AG04449 (cell line): ENCODE results near the gene CDNF.
A peak's percentile ranks its signal among the peaks of the same experiment; 100 is the strongest.

Source experiments
- CTCF ChIA-PET: fragments of 350-600 bp; formaldehyde crosslinking; extraction: SDS; loops from one replicate; lab custom pipeline; 2021; ENCODE audit warnings: antibody characterized with exemption; lab: Yijun Ruan, JAX
- POLR2A ChIA-PET: fragments of 400-600, 350-600 bp; formaldehyde crosslinking; extraction: SDS; loops from one replicate; lab custom pipeline; 2020; ENCODE audit warnings: antibody characterized with exemption, inconsistent platforms; lab: Yijun Ruan, JAX
- DNase-seq: peaks from one replicate; pipeline ENCODE4 v3.0.0-alpha.2; 2010; ENCODE audit warnings: low read depth, low spot score
- H3K4me3 ChIP-seq: 2 replicates; pipeline ENCODE4 v1.5.1; 2011; ENCODE audit warnings: low read depth, mild to moderate bottlenecking, control low read depth, low read length
- TF ChIP-seq, protein P1 (sequence below): IDR thresholded peaks from one replicate; pipeline ENCODE4 v1.5.1; 2011; ENCODE audit warnings: mild to moderate bottlenecking, moderate library complexity, low read length, control low read depth, inconsistent platforms; ENCODE audit not compliant: insufficient read depth; ENCODE audit errors: missing control alignments

Gene CDNF

DNA sequence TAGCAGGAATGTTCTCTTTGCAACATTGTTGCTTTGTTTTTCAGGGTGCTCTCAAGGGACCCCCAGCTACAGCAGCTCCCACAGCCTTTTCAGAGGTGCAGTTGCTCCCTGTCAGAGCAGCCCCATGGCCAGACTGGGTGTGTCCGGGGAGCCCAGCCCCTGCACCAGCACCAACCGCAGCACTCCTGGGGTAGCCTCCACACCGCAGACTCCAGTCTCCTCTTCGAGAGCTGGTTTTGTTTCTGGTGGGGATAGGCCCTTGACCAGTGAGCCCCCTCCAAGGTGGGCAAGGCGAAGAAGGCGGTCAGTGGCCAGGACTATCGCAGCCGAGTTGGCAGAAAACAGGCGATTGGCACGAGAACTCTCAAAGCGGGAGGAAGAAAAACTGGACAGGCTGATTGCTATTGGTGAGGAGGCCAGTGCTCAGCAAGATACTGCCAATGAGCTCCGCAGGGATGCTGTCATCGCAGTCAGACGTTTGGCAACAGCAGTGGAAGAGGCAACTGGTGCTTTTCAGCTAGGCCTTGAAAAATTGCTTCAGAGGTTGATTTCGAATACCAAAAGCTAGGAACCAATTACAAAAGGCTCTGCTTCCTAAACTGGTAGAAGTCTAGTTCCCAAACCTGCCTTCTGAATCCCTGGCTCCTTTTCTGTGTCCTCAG, 5.6 kb upstream of the CDNF start:
- TF ChIP-seq, protein P1, sequence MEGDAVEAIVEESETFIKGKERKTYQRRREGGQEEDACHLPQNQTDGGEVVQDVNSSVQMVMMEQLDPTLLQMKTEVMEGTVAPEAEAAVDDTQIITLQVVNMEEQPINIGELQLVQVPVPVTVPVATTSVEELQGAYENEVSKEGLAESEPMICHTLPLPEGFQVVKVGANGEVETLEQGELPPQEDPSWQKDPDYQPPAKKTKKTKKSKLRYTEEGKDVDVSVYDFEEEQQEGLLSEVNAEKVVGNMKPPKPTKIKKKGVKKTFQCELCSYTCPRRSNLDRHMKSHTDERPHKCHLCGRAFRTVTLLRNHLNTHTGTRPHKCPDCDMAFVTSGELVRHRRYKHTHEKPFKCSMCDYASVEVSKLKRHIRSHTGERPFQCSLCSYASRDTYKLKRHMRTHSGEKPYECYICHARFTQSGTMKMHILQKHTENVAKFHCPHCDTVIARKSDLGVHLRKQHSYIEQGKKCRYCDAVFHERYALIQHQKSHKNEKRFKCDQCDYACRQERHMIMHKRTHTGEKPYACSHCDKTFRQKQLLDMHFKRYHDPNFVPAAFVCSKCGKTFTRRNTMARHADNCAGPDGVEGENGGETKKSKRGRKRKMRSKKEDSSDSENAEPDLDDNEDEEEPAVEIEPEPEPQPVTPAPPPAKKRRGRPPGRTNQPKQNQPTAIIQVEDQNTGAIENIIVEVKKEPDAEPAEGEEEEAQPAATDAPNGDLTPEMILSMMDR = no peak
- DNase-seq = no peak
- ChIA-PET CTCF (interaction anchor here (1.2 kb wide), 1 partner anchor 11 kb away, joined by 3 read pairs; no protein-coding TSS in a partner anchor), POLR2A (interaction anchor here (0.5 kb wide), 1 partner anchor 1594 kb away, joined by 4 read pairs; no protein-coding TSS in a partner anchor)
- H3K4me3 ChIP-seq = no peak overlapping the region

DNA sequence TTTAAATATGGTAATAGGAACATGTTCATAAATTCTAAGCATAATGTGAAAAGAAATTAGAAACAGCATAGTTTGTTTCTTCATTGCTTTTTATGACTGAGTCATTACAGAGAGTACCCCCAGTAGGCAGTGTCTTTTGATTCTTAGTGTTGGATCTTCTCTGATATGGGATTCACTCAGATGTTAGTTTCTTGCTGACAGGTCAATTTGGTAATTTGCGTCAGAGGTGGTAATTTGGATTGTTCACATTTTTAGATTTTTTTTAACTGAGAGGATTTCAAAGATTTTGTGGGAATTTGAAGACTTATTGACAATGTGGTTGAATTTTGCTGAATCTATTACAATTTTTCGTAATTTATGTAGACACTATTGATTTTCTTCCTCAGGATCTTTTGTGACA, 2.3 kb upstream of the CDNF start:
- no peak overlapping the region for H3K4me3 ChIP-seq
- POLR2A ChIA-PET = no interaction called here

DNA sequence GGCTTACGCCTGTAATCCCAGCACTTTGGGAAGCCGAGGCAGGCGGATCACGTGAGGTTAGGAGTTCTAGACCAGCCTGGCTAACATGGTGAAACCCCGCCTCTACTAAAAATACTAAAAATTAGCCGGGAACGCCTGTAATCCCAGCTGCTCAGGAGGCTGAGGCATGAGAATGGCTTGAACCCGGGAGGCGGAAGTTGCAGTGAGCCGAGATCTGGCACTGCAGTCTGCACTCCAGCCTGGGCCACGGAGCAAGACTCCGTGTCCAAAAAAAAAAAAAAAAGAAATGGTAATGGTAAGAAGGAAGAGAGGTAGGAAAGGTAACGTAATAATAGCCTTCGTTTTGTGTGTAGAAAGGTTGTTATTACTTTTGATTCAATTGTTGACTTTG, 1.5 kb upstream of the CDNF start:
- TF ChIP-seq, protein P1 = no peak
- ChIA-PET CTCF (interaction anchor here (0.6 to 3.3 kb wide), 3 partner anchors 9 to 340 kb away, joined by 4 to 23 read pairs (median 4); no protein-coding TSS in a partner anchor), POLR2A (no interaction called here)
- no peak for DNase-seq
- peak overlapping the region; percentile 98 for H3K4me3 ChIP-seq

More for the DNA sequence above, 2.3 kb upstream of the CDNF start:
- TF ChIP-seq, protein P1 = no peak
- CTCF ChIA-PET = no interaction called here
- no peak for DNase-seq

DNA sequence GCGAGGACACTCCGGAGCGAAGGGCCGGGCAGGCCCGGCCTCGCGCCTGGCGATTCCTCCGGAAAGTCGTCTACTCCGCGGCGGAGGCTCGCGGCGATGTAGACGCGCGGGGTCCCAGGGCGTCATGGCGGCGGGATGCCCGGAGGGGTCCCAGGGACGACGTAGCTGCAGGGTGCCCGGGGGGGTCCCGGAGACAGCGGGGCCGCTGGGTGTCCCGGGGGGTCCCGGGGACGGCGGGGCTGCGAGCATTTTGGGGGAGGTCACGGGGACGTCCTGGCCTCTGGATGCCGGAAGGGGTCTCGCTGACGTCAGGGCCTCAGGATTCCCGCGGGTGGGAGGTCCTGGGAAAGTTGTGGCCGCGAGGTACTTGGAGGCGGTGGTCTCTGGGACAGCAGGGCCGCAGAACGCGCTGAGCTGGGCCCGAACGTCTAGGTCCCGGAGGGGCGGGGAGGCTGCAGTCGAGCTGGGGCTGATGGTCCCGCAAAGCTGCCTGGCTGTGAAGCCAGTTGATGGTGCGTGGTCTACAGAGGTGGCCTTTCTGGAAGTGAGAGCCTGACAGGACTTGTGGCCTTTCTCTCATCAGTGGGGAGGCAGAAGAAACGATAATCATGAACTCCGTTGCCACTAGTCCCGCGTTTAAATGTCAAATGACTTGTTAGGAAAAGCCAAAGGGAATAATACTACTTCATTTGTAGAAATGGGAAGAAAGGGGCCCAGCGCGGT, 906 bp upstream of the CDNF start:
- CTCF ChIA-PET = interaction anchor here (0.6 to 3.5 kb wide), 7 partner anchors 9 to 340 kb away, joined by 3 to 31 read pairs (median 9); partner anchors contain the start of gene SUV39H2
- TF ChIP-seq, protein P1 = no peak
- POLR2A ChIA-PET = interaction anchor here (1.1 to 1.9 kb wide), 3 partner anchors 21 to 233 kb away, joined by 3 to 10 read pairs (median 3); partner anchors contain the start of gene SUV39H2
- DNase-seq = no peak
- H3K4me3 ChIP-seq = peak overlapping the region; percentile 98

DNA sequence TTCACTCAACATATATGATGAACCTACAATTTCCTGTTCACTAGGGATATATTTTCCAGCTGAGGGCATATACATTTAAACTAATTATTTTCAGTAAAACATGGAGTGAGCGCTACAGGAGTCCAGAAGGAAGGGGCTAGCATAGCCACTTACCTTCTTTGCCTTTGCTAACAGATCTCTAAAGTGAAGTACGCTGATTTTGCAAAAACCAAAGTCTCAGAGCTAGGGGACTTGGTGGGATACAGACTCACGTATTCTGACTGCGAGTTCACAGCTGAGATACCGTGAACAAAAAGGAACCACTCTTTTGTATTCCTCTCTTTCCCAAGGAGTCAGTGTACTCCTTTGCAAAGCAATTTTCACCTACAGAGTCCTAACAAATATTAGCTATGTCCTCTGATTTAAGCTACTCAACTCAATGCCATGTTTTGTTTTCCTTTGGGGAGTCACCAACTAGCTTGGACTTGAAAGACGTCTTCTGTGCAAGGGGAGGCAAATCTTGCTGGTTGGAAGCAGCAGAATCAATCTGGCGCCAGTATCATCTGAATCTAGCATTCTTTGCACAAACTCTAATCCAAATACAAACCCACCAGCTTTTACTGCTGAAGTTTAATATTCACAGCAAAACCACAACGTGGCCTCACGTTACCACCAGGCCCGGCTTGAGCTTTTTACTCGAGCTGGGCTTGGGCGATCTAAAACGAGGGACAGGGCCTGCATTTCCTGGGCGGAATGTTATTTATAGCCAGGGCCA, 657 bp downstream of the CDNF start:
- no peak for DNase-seq
- H3K4me3 ChIP-seq = peak overlapping the region; percentile 83
- ChIA-PET CTCF (interaction anchor here (1.0 to 3.5 kb wide), 11 partner anchors 10 to 1054 kb away, joined by 3 to 31 read pairs (median 5); partner anchors contain the start of gene SUV39H2), POLR2A (interaction anchor here (0.6 to 1.9 kb wide), 6 partner anchors 10 to 249 kb away, joined by 3 to 10 read pairs (median 3); partner anchors contain the start of gene SUV39H2)
- TF ChIP-seq, protein P1 = no peak
